Fibroblast of lung (primary cell): Measurements from ENCODE around the gene HSF4.

Experiments used
- EZH2 ChIP-seq: IDR thresholded peaks from 2 replicates; pipeline ENCODE4 v1.5.1; 2012; ENCODE audit warnings: low read length, control low read depth, mild to moderate bottlenecking; ENCODE audit errors: missing control alignments
- TF ChIP-seq, protein P1 (sequence below), 2 donors: IDR thresholded peaks in 1 of 2; conservative IDR thresholded peaks in 1 of 2; 1 replicate in 1 of 2; 2 replicates in 1 of 2; pipeline ENCODE4 v1.5.1; 2011 to 2012; ENCODE audit warnings: low read length in 2 of 2, control low read depth in 1 of 2, inconsistent platforms in 1 of 2, low read depth in 1 of 2, mild to moderate bottlenecking in 1 of 2

DNA sequence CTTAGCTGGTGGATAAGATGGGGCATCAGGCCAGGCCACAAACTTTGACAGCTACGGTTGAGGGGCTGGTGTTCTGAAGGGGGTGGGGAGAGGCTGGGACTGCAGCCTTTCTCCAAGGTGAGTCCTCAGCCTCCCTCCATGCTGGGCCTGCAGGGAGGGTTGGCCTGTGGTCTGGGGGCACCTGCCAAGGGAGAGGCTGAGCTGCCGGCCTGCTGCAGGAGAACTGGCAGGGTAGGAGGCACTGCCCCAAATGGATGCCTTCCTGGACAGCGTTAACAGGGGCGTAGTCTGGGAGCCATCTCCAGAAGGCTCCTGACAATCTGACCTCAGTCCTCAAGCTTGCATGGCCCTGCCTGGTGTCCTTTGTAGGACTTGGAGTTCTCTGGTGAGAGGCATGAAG lies 39.5 kb downstream of the HSF4 start:
- TF ChIP-seq, protein P1, sequence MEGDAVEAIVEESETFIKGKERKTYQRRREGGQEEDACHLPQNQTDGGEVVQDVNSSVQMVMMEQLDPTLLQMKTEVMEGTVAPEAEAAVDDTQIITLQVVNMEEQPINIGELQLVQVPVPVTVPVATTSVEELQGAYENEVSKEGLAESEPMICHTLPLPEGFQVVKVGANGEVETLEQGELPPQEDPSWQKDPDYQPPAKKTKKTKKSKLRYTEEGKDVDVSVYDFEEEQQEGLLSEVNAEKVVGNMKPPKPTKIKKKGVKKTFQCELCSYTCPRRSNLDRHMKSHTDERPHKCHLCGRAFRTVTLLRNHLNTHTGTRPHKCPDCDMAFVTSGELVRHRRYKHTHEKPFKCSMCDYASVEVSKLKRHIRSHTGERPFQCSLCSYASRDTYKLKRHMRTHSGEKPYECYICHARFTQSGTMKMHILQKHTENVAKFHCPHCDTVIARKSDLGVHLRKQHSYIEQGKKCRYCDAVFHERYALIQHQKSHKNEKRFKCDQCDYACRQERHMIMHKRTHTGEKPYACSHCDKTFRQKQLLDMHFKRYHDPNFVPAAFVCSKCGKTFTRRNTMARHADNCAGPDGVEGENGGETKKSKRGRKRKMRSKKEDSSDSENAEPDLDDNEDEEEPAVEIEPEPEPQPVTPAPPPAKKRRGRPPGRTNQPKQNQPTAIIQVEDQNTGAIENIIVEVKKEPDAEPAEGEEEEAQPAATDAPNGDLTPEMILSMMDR (conservative IDR thresholded peaks at IDR 0.05 in 1 of 2, IDR thresholded peaks at IDR 0.05 in 1 of 2; ENCODE audit: low read depth in 1 of 2, low read length in 2 of 2) = no peak
- no peak for TF ChIP-seq EZH2
